Hematopoietic multipotent progenitor cell treated with erythropoietin and hydrocortisone succinate and interleukin-3 and kit ligand, for 15 days (in vitro differentiated cells): ENCODE measurements around the gene ABCD1.

Experiments
- DNase-seq: peaks from one replicate; pipeline ENCODE4 v3.0.0-alpha.2; 2015; ENCODE audit warnings: low spot score

The ABCD1 gene

GRCh38 chrX:153763298-153763932, 38.8 kb downstream of the ABCD1 start:
- no peak for DNase-seq

GRCh38 chrX:153763989-153764755, 39.5 kb downstream of the ABCD1 start, which contains the start of gene PLXNB3:
PLXNB3 (plus strand) TSS chrX:153764249; CDS start chrX:153765536, 1,287 bp downstream.
- DNase-seq, result peak; percentile 72

- DNase-seq, result no peak
Measured at GRCh38 chrX:153764786-153765137, 40.1 kb downstream of the ABCD1 start.

- peak; percentile 12 for DNase-seq
Measured at GRCh38 chrX:153765138-153766079, 40.8 kb downstream of the ABCD1 start.

- DNase-seq, result no peak
Measured at GRCh38 chrX:153766098-153766817, 41.6 kb downstream of the ABCD1 start.

- no peak for DNase-seq
Measured at GRCh38 chrX:153766871-153767673, 42.4 kb downstream of the ABCD1 start.

- no peak for DNase-seq
Measured at GRCh38 chrX:153767674-153768055, 43.0 kb downstream of the ABCD1 start.

- DNase-seq, result no peak
Measured at GRCh38 chrX:153768311-153769157, 43.9 kb downstream of the ABCD1 start.

GRCh38 chrX:153769158-153769864, 44.7 kb downstream of the ABCD1 start:
- DNase-seq, result no peak

- no peak for DNase-seq
Measured at GRCh38 chrX:153769865-153770600, 45.4 kb downstream of the ABCD1 start.

GRCh38 chrX:153770601-153771414, 46.2 kb downstream of the ABCD1 start:
- DNase-seq, result no peak

- DNase-seq, result no peak
Measured at GRCh38 chrX:153771415-153772315, 47.0 kb downstream of the ABCD1 start.

GRCh38 chrX:153772316-153773217, 47.9 kb downstream of the ABCD1 start:
- DNase-seq, result no peak

GRCh38 chrX:153773218-153773611, 48.6 kb downstream of the ABCD1 start:
- DNase-seq, result no peak

- DNase-seq, result no peak
Measured at GRCh38 chrX:153773741-153774575, 49.3 kb downstream of the ABCD1 start.
